ENCODE results near the gene NAB1.
"Not testable (repeated sequence)": the region's sequence is repeated elsewhere in the genome, so short reads cannot be mapped to it uniquely, and the experiment has no call there.

NAB1 gene

GRCh38 chr2:190707726-190708125 lies 58.8 kb downstream of the NAB1 start:
- in situ Hi-C loops (cut with MboI; ENCODE audit: low sequenced_read_pairs) = no loop called here

DNA sequence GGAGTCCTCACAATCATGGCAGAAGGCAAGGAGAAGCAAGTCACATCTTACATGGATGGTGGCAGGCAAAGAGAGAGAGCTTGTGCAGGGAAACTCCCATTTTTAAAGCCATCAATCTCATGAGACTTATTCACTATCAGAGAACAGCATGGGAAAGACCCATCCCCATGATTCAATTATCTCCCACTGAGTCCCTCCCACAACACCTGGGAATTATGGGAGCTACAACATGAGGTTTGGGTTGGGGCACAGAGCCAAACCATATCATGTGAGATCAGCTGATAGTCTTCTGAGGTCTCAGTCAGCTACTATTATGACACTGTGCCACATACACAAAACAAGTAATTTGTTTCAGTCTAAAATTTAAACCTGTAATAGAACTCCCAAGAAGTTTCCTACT lies 59.8 kb downstream of the NAB1 start:
- in situ Hi-C loops (cut with MboI; ENCODE audit: low sequenced_read_pairs) = not testable (repeated sequence)

DNA sequence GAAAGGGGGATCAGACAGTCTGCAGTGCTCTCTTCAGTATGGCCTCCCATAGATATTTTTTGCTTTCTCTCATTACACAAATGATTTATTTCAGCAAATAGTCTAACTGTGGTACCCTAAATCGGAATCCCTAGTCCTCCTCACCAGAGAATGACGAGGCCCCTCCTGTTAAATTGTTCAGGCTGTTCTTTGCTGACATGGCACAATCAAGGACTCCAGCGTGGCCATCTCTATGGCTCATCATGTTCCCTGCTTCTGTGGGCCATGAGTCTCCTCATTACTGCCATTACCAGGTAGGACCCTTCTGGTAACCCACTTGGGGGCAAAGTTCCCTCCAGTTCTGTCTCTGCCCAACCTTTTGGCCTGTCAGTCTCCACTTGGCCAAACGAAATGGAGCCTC lies 62.2 kb downstream of the NAB1 start:
- in situ Hi-C loops (cut with MboI; ENCODE audit: low sequenced_read_pairs) = no loop called here

DNA sequence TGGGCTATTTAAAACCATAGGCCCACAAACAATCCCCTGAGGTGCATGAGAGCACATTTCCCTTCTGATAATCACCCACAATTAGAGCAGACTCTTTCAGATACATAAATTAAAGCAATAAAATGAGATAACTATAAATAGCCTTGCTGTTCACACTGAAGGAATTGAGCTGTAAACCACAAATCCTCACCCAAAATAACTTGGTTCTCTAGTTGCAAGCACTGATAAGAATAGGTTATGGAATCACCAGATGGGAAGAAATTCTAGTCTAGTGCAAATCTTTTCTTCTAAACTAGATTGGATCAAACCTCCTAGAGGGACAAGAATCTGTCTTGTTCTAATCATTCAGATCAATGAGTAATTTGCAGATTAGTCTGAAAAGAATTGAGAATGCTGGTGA lies 64.6 kb downstream of the NAB1 start:
- in situ Hi-C loops (cut with MboI; ENCODE audit: low sequenced_read_pairs) = no loop called here

DNA sequence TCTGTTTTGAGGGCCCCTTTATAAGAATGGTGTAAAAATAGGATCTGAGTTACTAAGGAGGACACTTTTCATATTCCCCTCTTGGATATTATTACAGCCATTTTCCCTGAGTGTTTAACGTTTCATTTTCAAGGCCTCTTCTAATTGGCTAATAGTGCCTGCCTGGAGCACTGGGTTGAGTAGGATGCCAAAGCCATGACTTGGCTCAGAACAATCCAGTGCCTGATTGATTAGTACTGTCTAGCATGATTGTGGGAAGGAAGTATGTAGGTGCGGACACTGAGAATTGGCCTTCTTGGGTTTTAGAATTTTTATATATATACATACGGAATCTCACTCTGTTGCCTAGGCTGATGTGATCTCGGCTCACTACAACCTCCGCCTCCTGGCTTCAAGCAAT lies 66.1 kb downstream of the NAB1 start:
- in situ Hi-C loops (cut with MboI; ENCODE audit: low sequenced_read_pairs) = no loop called here

GRCh38 chr2:190716176-190716807 lies 67.4 kb downstream of the NAB1 start:
- in situ Hi-C loops (cut with MboI; ENCODE audit: low sequenced_read_pairs) = no loop called here

GRCh38 chr2:190717306-190717705 lies 68.4 kb downstream of the NAB1 start:
- in situ Hi-C loops (cut with MboI; ENCODE audit: low sequenced_read_pairs) = no loop called here

DNA sequence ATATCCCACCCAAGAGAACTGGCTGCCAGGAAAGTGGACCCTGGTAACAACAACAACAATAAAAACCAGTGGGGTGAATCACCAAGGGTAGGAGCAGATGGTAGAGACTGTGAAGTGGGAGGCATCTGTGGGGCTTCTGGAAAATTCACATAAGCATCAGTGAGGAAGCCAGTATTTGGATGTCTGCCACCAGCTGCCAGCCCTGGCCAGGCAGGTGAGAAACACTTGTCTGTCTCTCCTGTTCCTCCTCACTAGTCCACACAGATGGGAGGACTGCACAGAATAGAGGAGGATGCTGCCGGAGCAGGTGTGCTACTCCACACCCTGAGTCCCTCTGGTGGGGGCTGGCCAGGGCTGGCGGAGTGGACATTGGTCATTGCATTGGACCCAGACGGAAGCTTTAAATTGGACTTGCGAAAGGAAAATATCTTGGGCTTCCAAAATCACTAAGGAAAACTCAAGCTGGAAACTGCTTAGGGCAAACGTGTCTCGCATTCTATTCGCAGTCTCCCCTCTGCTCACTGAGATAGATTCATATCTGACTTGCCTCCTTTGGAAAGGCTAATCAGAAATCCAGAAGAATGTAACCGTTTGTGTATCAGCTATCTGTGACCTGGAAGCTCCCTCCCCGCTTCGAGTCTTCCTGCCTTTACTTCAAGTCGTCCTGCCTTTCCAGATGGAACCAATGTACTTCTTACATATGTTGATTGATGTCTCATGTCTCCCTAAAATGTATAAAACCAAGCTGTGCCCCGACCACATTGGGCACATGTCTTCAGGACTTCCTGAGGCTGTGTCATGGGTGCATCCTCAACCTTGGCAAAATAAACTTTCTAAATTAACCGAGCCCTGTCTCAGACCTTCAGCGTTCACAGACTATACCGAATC lies 69.1 kb downstream of the NAB1 start:
- in situ Hi-C loops (cut with MboI; ENCODE audit: low sequenced_read_pairs) = no loop called here

DNA sequence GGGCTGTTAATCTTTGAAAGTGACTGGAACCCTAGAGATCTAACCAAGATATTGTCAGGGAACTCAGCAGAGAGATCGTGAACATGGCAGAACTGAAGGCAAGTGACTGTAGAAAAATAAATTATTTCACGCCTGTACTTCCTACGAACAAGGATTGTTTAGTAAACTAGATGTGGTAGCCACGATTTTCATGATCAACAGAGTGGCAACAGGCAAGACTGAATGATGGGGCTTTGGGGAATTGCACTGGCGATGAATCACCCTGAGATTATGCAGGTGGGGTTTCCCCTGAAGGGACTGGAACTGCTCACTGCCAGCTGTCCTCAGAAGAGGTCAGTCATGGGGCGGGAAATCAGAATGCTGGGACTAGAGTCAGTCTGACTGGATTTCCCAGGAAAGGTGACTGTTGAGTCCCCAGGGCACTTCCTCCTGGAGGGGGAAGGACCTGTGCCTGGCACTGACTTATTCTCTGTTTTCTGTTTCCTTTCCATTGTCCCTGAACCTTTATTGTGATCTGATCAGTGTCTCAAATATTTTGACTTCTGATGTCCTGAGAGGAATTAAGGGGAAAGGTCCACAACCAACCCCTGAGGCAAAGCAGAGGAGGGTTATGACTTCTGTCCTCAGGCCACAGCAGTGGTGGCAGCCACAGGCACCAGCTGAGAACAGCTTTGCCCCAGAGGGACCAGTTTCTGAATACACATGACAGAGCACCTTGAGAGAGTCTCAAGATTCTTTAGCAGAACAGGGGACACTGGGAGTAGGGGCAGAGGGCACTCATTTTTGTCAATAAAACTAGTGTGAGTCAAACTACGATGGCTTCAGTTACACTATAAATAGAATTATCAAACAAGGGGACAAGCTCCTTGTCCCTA lies 70.0 kb downstream of the NAB1 start:
- in situ Hi-C loops (cut with MboI; ENCODE audit: low sequenced_read_pairs) = no loop called here

DNA sequence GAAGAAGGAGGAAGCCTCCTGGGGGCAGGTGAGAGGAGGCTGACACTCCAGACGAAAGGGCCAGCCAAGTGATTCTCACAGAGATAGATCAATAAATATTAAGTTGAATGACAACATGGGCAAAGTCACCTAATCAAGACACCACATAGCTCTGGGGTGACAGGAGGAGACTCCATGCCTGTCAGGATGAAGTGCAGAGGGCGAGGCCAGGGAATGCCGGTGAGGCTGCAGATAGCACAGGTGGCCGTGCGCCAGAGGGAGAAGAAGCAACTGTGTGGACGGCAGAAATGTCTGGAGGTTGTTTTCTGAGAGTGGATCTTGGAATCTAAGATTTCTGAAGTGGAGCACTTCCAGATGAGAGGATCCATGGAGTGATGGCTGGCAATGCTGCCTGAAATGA lies 71.4 kb downstream of the NAB1 start:
- in situ Hi-C loops (cut with MboI; ENCODE audit: low sequenced_read_pairs) = no loop called here

DNA sequence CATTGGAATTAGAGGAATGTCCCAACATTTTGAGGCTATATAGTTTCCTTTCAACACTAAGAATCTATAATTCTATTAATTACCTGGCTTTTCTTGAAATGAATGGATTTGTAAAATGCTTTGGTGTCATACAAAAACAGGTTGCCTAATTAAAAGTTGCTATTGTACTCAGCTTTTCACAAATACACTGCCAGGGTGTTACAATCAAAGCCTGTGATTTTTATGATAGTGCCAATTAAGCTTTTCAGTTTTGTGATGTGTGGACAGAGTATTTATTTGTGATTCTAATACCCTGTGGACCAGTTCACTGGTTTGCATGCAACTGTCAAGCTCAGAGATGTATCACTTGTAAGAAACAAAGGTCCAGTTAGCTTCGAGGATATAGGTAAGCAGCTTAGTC lies 71.8 kb downstream of the NAB1 start:
- in situ Hi-C loops (cut with MboI; ENCODE audit: low sequenced_read_pairs) = no loop called here

GRCh38 chr2:190722061-190722759 lies 73.3 kb downstream of the NAB1 start:
- in situ Hi-C loops (cut with MboI; ENCODE audit: low sequenced_read_pairs) = no loop called here

GRCh38 chr2:190722835-190723234 lies 74.0 kb downstream of the NAB1 start:
- in situ Hi-C loops (cut with MboI; ENCODE audit: low sequenced_read_pairs) = no loop called here

DNA sequence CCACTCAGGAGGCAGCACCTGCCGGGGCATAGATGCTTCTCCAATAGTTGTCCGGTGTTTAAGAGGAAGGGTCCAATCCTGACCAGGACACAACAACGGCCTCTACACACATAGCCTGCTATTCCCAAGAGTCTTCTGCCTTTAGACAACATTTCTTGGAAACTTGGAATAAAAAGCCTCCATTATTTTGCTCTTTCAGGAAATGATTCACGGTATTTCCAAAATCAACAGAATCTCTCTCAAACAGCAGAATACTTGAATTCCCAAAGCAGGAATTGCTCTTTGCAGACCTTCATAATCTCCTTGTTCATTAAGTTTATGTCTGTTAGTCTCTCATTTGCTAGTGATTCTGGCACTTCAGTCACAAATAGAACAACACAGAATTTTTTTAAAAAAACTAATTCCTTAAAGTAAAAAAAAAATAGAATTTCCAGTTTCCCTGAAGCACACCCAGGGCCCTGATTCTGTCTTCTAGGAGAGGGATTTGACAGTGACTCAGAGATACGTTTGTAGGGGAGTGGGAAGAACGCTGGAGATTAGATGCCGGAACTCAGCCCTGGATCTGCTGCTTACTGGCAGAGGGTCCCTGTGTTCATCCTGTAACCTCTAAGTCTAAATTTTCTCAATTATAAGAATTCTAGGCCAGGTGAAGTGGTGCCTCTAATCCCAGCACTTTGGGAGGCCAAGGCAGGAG lies 74.7 kb downstream of the NAB1 start:
- in situ Hi-C loops (cut with MboI; ENCODE audit: low sequenced_read_pairs) = no loop called here

DNA sequence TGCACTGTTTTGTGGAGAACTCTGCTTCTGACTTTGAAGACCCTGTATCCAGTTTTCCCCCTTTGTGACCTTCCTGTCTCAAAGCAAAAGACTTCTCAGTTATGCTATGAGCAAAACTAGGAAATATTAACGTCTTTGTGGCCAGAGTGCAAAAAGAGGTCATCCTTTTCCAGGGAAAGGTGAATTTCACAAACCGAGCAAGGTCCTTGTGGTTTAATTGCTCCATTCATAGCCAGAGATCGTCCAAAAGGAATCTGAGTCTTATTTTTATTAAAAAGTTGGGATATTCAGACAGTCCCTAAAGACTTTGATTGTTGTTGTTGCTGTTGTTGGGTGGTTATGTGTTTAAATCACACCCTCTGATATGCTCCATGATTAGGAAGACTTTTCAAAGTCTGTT lies 77.4 kb downstream of the NAB1 start:
- in situ Hi-C loops (cut with MboI; ENCODE audit: low sequenced_read_pairs) = no loop called here

DNA sequence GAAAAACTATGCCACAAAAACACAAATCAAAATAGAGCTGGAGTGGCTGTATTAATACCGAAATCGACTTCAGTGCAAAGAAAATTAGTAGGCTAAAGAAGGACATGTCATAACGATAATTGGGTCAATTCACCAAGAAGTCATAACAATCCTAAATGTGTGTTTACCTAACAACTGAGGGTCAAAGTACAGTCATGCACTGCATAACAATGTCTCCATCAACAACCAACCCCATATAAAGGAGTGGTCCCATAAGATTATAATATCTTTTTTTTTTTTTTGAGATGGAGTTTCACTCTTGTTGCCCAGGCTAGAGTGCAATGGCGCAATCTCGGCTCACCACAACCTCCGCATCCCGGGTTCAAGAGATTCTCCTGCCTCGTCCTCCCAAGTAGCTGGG lies 87.5 kb downstream of the NAB1 start:
- in situ Hi-C loops (cut with MboI; ENCODE audit: low sequenced_read_pairs) = no loop called here

DNA sequence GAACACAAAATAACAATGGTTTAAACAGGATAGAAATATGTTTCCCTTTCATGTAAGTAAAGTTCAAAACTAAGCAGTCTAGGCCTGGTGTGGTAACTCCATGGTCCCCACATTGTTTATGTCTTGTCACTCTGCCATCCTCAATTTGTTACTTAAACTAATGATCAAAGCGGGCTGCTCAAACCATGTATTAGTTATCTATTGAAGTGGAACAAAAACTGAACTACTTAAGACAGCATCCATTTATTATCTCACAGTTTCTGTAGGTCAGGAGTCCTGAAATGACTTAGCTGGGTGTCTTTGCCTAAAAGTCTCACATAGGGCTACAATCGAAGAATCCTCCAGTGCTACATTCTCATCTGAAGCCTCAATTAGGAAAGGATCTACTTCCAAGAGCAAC lies 91.6 kb downstream of the NAB1 start:
- in situ Hi-C loops (cut with MboI; ENCODE audit: low sequenced_read_pairs) = no loop called here

Data from hTERT RPE-1 (cell line).